OCI-LY1 (cell line): ENCODE measurements around the gene CLASP2.
"Not testable (repeated sequence)": the region's sequence is repeated elsewhere in the genome, so short reads cannot be mapped to it uniquely, and the experiment has no call there.

Source experiments
- H2AFZ ChIP-seq: fragments of 200-600 bp; sonication (generic), shearing (Covaris generic); 2 replicates; pipeline ENCODE4 v1.6.0; 2014; ENCODE audit warnings: antibody characterized with exemption, mild to moderate bottlenecking, low read length
- H3F3A ChIP-seq: fragments of 200-600 bp; sonication (generic), shearing (Covaris generic); 2 replicates; pipeline ENCODE4 v1.6.0; 2014; ENCODE audit warnings: mild to moderate bottlenecking, antibody characterized with exemption, low read length, moderate library complexity; ENCODE audit not compliant: insufficient read depth
- H3K27ac ChIP-seq: fragments of 200-600 bp; sonication (generic); 2 replicates; pipeline ENCODE4 v1.5.1; 2014; ENCODE audit warnings: low read length, mixed run types, mild to moderate bottlenecking, low read depth; ENCODE audit not compliant: poor library complexity, severe bottlenecking
- H3K27me3 ChIP-seq: fragments of 200-600 bp; sonication (generic); 2 replicates; pipeline ENCODE4 v1.6.0; 2014; ENCODE audit warnings: antibody characterized with exemption, mild to moderate bottlenecking, low read length, moderate library complexity; ENCODE audit not compliant: insufficient read depth
- H3K36me3 ChIP-seq: fragments of 200-600 bp; sonication (generic); 2 replicates; pipeline ENCODE4 v1.6.1; 2014; ENCODE audit warnings: mild to moderate bottlenecking, antibody characterized with exemption, low read length, moderate library complexity, mixed read lengths; ENCODE audit not compliant: insufficient read depth
- H3K4me1 ChIP-seq: fragments of 200-600 bp; sonication (generic); 2 replicates; pipeline ENCODE4 v1.5.1; 2014; ENCODE audit warnings: mild to moderate bottlenecking, low read length, moderate library complexity; ENCODE audit not compliant: insufficient read depth, severe bottlenecking
- H3K4me2 ChIP-seq: fragments of 200-600 bp; sonication (generic), shearing (Covaris generic); 2 replicates; pipeline ENCODE4 v1.6.1; 2014; ENCODE audit warnings: low read length
- H3K4me3 ChIP-seq: fragments of 200-600 bp; sonication (generic); 2 replicates; pipeline ENCODE4 v1.5.1; 2014; ENCODE audit warnings: low read length, low read depth, mild to moderate bottlenecking, mixed read lengths; ENCODE audit not compliant: poor library complexity, severe bottlenecking
- H3K79me2 ChIP-seq: fragments of 200-600 bp; shearing (Covaris generic); 2 replicates; pipeline ENCODE4 v1.6.1; 2016; ENCODE audit warnings: mixed run types, low read length, mixed read lengths; ENCODE audit not compliant: insufficient read depth
- H3K9ac ChIP-seq: fragments of 200-600 bp; sonication (generic), shearing (Covaris generic); 2 replicates; pipeline ENCODE4 v1.6.1; 2014; ENCODE audit warnings: mild to moderate bottlenecking, low read length, mixed read lengths
- H3K9me2 ChIP-seq: fragments of 200-600 bp; sonication (generic), shearing (Covaris generic); 2 replicates; pipeline ENCODE4 v1.6.1; 2014; ENCODE audit warnings: low read depth, mild to moderate bottlenecking, low read length, mixed read lengths
- H3K9me3 ChIP-seq: fragments of 200-600 bp; shearing (Covaris generic); 2 replicates; pipeline ENCODE4 v1.6.1; 2014; ENCODE audit warnings: low read length, mixed read lengths
- H4K20me1 ChIP-seq: fragments of 200-600 bp; sonication (generic), shearing (Covaris generic); 2 replicates; pipeline ENCODE4 v1.6.0; 2016; ENCODE audit warnings: mild to moderate bottlenecking, low read length; ENCODE audit not compliant: insufficient read depth
- EZH2 ChIP-seq: fragments of 200-600 bp; sonication (generic), shearing (Covaris generic); IDR thresholded peaks from 2 replicates; pipeline ENCODE4 v1.8.0; 2017; ENCODE audit warnings: borderline replicate concordance, mixed run types, mild to moderate bottlenecking, antibody characterized with exemption, low read length, moderate library complexity, mixed read lengths
- TF ChIP-seq, protein P1 (sequence below): fragments of 200-600 bp; sonication (generic), shearing (Covaris generic); IDR thresholded peaks from 2 replicates; pipeline ENCODE4 v1.5.1; 2017; ENCODE audit warnings: mild to moderate bottlenecking, antibody characterized with exemption, low read length, moderate library complexity, mixed read lengths

Gene CLASP2

DNA sequence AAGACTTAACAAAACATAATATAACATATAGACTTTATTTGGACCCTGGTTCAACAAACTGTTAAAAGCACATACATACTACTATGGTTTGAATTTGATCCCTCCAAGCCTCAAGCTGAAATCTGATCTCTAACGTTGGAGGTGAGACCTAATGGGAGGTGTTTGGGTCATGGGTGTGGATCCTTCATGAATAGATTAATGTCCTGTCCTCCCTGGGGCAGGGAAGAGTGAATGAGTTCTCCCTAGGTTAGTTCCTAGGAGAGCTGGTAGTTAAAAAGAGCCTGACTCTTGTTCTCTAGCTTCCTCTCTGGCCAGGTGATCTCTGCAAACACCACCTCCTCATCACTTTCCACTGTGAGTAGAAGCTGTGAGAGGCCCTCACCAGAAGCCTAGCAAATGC lies 36.4 kb downstream of the CLASP2 start:
- H3K27ac ChIP-seq: no peak overlapping the region
- H3K4me1 ChIP-seq: no peaks in the 10 kb centered on the region
- no peaks in the 10 kb centered on the region for H4K20me1 ChIP-seq
- H3K9me3 ChIP-seq: peaks cover 11% of the 10 kb centered on the region
- H3K79me2 ChIP-seq: no peaks in the 10 kb centered on the region
- no peak overlapping the region for H2AFZ ChIP-seq
- no peaks in the 10 kb centered on the region for H3K27me3 ChIP-seq
- no peak overlapping the region for H3K4me3 ChIP-seq
- H3K4me2 ChIP-seq: no peak overlapping the region
- H3K9ac ChIP-seq: no peak overlapping the region
- no peaks in the 10 kb centered on the region for H3F3A ChIP-seq
- peaks cover 53% of the 10 kb centered on the region for H3K36me3 ChIP-seq
- TF ChIP-seq, protein P1, sequence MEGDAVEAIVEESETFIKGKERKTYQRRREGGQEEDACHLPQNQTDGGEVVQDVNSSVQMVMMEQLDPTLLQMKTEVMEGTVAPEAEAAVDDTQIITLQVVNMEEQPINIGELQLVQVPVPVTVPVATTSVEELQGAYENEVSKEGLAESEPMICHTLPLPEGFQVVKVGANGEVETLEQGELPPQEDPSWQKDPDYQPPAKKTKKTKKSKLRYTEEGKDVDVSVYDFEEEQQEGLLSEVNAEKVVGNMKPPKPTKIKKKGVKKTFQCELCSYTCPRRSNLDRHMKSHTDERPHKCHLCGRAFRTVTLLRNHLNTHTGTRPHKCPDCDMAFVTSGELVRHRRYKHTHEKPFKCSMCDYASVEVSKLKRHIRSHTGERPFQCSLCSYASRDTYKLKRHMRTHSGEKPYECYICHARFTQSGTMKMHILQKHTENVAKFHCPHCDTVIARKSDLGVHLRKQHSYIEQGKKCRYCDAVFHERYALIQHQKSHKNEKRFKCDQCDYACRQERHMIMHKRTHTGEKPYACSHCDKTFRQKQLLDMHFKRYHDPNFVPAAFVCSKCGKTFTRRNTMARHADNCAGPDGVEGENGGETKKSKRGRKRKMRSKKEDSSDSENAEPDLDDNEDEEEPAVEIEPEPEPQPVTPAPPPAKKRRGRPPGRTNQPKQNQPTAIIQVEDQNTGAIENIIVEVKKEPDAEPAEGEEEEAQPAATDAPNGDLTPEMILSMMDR: no peak
- TF ChIP-seq EZH2: no peak
- no peaks in the 10 kb centered on the region for H3K9me2 ChIP-seq

DNA sequence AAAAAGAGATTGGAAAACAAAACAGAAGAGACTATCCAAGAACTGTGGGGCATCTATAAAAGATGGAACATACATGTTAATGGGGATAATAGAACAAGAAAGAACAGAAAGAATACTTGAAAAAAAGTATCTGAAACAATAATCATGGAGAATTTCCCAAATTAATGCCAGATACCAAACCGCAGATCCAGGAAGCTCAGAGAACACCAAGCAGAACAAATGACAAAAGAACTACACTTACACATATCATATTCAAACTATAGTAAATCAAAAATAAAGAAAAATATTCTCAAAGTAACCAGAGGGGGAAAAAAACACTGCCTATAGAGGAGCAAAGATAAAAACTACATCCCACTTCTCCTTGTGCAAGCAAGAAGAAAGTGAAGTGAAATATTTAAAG lies 40.0 kb downstream of the CLASP2 start:
- Histone ChIP-seq H3K27ac (no peak overlapping the region), H3K9ac (no peak overlapping the region), H3F3A (no peaks in the 10 kb centered on the region), H3K9me2 (no peaks in the 10 kb centered on the region), H2AFZ (no peak overlapping the region), H4K20me1 (no peaks in the 10 kb centered on the region), H3K36me3 (peaks cover 43% of the 10 kb centered on the region), H3K9me3 (peaks cover 11% of the 10 kb centered on the region), H3K4me1 (no peaks in the 10 kb centered on the region), H3K79me2 (no peaks in the 10 kb centered on the region), H3K4me2 (no peak overlapping the region), H3K4me3 (no peak overlapping the region), H3K27me3 (no peaks in the 10 kb centered on the region)
- TF ChIP-seq EZH2: no peak

DNA sequence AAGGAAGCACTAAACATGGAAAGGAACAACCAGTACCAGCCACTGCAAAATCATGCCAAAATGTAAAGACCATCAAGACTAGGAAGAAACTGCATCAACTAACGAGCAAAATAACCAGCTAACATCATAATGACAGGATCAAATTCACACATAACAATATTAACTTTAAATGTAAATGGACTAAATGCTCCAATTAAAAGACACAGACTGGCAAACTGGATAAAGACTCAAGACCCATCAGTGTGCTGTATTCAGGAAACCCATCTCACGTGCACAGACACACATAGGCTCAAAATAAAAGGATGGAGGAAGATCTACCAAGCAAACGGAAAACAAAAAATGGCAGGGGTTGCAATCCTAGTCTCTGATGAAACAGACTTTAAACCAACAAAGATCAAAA lies 44.6 kb downstream of the CLASP2 start:
- H3K4me3 ChIP-seq, H3F3A ChIP-seq, H3K27me3 ChIP-seq, H3K9ac ChIP-seq, H3K27ac ChIP-seq, H3K79me2 ChIP-seq, H3K4me1 ChIP-seq, H4K20me1 ChIP-seq, H3K9me2 ChIP-seq, H3K4me2 ChIP-seq, H2AFZ ChIP-seq, H3K9me3 ChIP-seq: not testable (repeated sequence)
- H3K36me3 ChIP-seq: peaks cover 14% of the 10 kb centered on the region

DNA sequence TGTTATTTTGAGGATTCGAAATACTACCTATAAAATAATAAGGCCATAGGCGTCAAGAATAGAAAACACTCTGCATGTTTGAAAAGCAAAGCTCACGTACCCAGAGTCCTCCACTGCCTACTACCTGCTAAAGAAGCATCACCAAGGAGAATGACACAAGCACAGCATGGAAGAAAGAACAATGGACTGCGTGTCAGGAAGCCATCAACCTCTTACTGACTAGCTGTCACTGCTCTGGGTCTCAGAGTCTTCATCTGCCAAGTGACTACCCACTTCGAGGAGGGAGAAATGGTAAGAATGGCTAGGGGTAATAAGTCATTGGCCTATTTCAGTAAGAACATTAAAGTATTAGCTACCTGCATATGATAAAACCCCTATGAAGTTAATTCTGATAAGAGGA lies 49.4 kb downstream of the CLASP2 start:
- Histone ChIP-seq H4K20me1 (no peaks in the 10 kb centered on the region), H3K4me2 (no peak overlapping the region), H3F3A (no peaks in the 10 kb centered on the region), H3K27me3 (no peaks in the 10 kb centered on the region), H3K36me3 (peaks cover 8% of the 10 kb centered on the region; the same call in 1 of the 2 replicates), H3K9me3 (no peaks in the 10 kb centered on the region), H3K27ac (no peak overlapping the region), H3K9me2 (no peaks in the 10 kb centered on the region), H3K9ac (no peak overlapping the region), H3K4me1 (no peaks in the 10 kb centered on the region), H3K4me3 (no peak overlapping the region), H3K79me2 (no peaks in the 10 kb centered on the region), H2AFZ (no peak overlapping the region)
- TF ChIP-seq EZH2: no peak
- TF ChIP-seq, protein P1: no peak
